ENCODE results near the gene FTO. TPM values are rescaled to one million over a fixed set of nuclear protein-coding genes. Genes with fewer than 3 reads are reported as not detected.

FTO gene
- polyA plus RNA-seq, 3 donors = 16.8 to 51.0 (median 37.7) TPM

DNA sequence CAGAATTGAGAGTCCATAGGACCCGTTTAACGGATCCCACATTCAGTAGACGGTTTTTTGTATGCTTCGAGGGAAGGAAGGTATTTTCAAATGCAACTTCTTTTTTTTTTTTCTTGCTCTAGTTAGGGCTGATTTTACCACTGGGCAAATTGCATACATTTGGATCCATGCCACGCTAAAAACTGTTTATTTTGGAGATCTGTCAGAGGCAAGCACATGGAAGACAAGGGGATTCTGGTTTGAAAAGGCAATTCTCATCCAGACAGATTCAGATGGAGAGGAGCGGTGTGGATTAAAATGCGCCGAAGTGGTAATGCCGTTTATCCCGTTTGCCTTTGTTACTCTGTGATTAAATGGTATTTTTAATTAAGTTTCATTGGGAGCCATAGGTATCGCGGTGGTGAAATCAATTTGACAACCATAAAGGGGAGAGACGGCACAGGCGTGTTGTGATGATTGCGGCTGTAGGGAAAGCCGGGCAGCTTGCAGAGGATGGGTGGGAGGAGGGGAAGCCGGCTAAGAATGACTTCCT, 412.2 kb downstream of the FTO start:
- WGBS (ENCODE audit: insufficient coverage) = 93% methylated on average over 13 of the region's 17 CpGs
- Mint-ChIP-seq H3K4me3 (no peak overlapping the region), H3K27me3 (ENCODE audit: low read depth in 3 of 3) (no peaks in the 10 kb centered on the region), H3K36me3 (peaks cover 16 to 21% of the 10 kb centered on the region in 2 donors), H3K9me3 (no peaks in the 10 kb centered on the region), H3K27ac (peak overlapping the region in 1 of 7 donors; percentile 32), H3K4me1 (no peaks in the 10 kb centered on the region)
- DNase-seq = no peak
- TF ChIP-seq, protein P1, sequence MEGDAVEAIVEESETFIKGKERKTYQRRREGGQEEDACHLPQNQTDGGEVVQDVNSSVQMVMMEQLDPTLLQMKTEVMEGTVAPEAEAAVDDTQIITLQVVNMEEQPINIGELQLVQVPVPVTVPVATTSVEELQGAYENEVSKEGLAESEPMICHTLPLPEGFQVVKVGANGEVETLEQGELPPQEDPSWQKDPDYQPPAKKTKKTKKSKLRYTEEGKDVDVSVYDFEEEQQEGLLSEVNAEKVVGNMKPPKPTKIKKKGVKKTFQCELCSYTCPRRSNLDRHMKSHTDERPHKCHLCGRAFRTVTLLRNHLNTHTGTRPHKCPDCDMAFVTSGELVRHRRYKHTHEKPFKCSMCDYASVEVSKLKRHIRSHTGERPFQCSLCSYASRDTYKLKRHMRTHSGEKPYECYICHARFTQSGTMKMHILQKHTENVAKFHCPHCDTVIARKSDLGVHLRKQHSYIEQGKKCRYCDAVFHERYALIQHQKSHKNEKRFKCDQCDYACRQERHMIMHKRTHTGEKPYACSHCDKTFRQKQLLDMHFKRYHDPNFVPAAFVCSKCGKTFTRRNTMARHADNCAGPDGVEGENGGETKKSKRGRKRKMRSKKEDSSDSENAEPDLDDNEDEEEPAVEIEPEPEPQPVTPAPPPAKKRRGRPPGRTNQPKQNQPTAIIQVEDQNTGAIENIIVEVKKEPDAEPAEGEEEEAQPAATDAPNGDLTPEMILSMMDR (IDR thresholded peaks at IDR 0.05) = no peak
- peaks cover 2 to 11% of the 10 kb centered on the region in 2 donors for H3K36me3 ChIP-seq (replicated peaks in 1 of 2; ENCODE audit: control insufficient read depth in 1 of 2, insufficient read depth in 2 of 2, low read length in 2 of 2)
- H3K4me2 ChIP-seq (replicated peaks; ENCODE audit: extremely low read depth, low read length, poor library complexity, severe bottlenecking) = no peak overlapping the region
- no peak overlapping the region for H3K9ac ChIP-seq (ENCODE audit: insufficient read depth, low read length, poor library complexity, severe bottlenecking)
- H2AFZ ChIP-seq (ENCODE audit: insufficient read depth, low read depth, low read length, poor library complexity, severe bottlenecking) = no peak overlapping the region
- H3K79me2 ChIP-seq (ENCODE audit: insufficient read depth, low read length) = no peaks in the 10 kb centered on the region
- no peak overlapping the region for H3K4me3 ChIP-seq (replicated peaks in 1 of 3; ENCODE audit: low read depth in 2 of 3, low read length in 3 of 3)
- intact Hi-C loops (cut with micrococcal nuclease) = no loop called here
- H4K20me1 ChIP-seq (ENCODE audit: insufficient read depth, low read length) = no peaks in the 10 kb centered on the region
- no peaks in the 10 kb centered on the region for H3K4me1 ChIP-seq (ENCODE audit: control insufficient read depth in 1 of 2, insufficient read depth in 2 of 2, low read length in 2 of 2)
- H3K27me3 ChIP-seq (ENCODE audit: control insufficient read depth in 2 of 2, insufficient read depth in 2 of 2, low read length in 2 of 2) = no peaks in the 10 kb centered on the region
- H3K9me3 ChIP-seq (replicated peaks in 1 of 2; ENCODE audit: control insufficient read depth in 1 of 2, insufficient read depth in 1 of 2, low read length in 2 of 2) = no peaks in the 10 kb centered on the region
- no peak overlapping the region for H3K27ac ChIP-seq (ENCODE audit: low read depth in 1 of 2, low read length in 2 of 2)

DNA sequence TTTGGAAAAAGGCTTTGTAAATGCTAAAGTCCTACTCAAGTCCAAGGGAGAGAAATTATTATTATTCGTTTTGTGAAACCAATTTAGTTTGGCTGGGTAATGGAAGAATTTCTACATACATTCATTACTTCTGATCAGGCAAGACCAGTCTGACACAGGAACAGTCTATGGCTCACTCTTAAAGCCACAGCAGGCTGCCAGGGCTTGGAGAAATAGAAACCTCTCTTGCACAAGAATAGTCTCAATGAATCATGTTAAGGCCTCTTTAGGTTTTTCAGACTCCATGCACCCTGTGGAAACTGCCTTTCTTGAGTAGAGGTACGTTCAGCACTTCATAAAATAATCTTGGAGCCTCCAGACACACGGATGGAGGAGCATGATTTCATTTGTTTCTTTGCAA, 414.9 kb downstream of the FTO start:
- intact Hi-C loops (cut with micrococcal nuclease) = no loop called here
- Histone ChIP-seq H3K4me3 (replicated peaks in 1 of 3; ENCODE audit: low read depth in 2 of 3, low read length in 3 of 3) (no peak overlapping the region), H3K27ac (ENCODE audit: low read depth in 1 of 2, low read length in 2 of 2) (no peak overlapping the region), H4K20me1 (ENCODE audit: insufficient read depth, low read length) (no peaks in the 10 kb centered on the region), H2AFZ (ENCODE audit: insufficient read depth, low read depth, low read length, poor library complexity, severe bottlenecking) (no peak overlapping the region), H3K36me3 (replicated peaks in 1 of 2; ENCODE audit: control insufficient read depth in 1 of 2, insufficient read depth in 2 of 2, low read length in 2 of 2) (no peaks in the 10 kb centered on the region), H3K27me3 (ENCODE audit: control insufficient read depth in 2 of 2, insufficient read depth in 2 of 2, low read length in 2 of 2) (no peaks in the 10 kb centered on the region), H3K79me2 (ENCODE audit: insufficient read depth, low read length) (no peaks in the 10 kb centered on the region), H3K9me3 (replicated peaks in 1 of 2; ENCODE audit: control insufficient read depth in 1 of 2, insufficient read depth in 1 of 2, low read length in 2 of 2) (no peaks in the 10 kb centered on the region), H3K4me2 (replicated peaks; ENCODE audit: extremely low read depth, low read length, poor library complexity, severe bottlenecking) (no peak overlapping the region), H3K9ac (ENCODE audit: insufficient read depth, low read length, poor library complexity, severe bottlenecking) (no peak overlapping the region), H3K4me1 (ENCODE audit: control insufficient read depth in 1 of 2, insufficient read depth in 2 of 2, low read length in 2 of 2) (no peaks in the 10 kb centered on the region)
- H3K9me3 Mint-ChIP-seq = peaks cover 0 to 2% (median 0%) of the 10 kb centered on the region in 7 donors
- H3K4me1 Mint-ChIP-seq = peaks cover 3% of the 10 kb centered on the region
- TF ChIP-seq, protein P1 (IDR thresholded peaks at IDR 0.05) = no peak
- H3K36me3 Mint-ChIP-seq = peaks cover 8 to 9% of the 10 kb centered on the region in 2 donors
- H3K4me3 Mint-ChIP-seq = no peak overlapping the region
- H3K27ac Mint-ChIP-seq = no peak overlapping the region
- no peaks in the 10 kb centered on the region for H3K27me3 Mint-ChIP-seq (ENCODE audit: low read depth in 3 of 3)
- no peak for DNase-seq
- WGBS (ENCODE audit: insufficient coverage) = 90% methylated on average over 2 of the region's 3 CpGs

Measured in CD14-positive monocyte (primary cell).